Mesenteric fat pad (tissue), 1 donor: ENCODE results near the gene SPN. TPM values are rescaled to one million over a fixed set of nuclear protein-coding genes. Genes with fewer than 3 reads are reported as not detected.
"Not testable (repeated sequence)": the region's sequence is repeated elsewhere in the genome, so short reads cannot be mapped to it uniquely, and the experiment has no call there.

Experiments
- DNase-seq: peaks from one replicate; pipeline ENCODE4 v3.0.0-alpha.2; 2020; ENCODE audit warnings: low spot score
- total RNA-seq: library from RNA; stranded (reverse); fragmentation: NEBNext Ultra II Directional; extraction: Animal tissue kit (Norgen Biotek cat#: 25700); gene quantifications from one replicate; pipeline ENCODE4 v1.2.1, GENCODE V29; 2021
- donor health status: DM: yes; HTN: yes; CAD: no.

SPN gene
- total RNA-seq, 1 donor from 2014 or later: 2.9 TPM

- no peak for DNase-seq
Observed at GRCh38 chr16:29645694-29646187, 17.3 kb upstream of the SPN start.

GRCh38 chr16:29646947-29647346 is 16.1 kb upstream of the SPN start:
- DNase-seq: no peak

DNA sequence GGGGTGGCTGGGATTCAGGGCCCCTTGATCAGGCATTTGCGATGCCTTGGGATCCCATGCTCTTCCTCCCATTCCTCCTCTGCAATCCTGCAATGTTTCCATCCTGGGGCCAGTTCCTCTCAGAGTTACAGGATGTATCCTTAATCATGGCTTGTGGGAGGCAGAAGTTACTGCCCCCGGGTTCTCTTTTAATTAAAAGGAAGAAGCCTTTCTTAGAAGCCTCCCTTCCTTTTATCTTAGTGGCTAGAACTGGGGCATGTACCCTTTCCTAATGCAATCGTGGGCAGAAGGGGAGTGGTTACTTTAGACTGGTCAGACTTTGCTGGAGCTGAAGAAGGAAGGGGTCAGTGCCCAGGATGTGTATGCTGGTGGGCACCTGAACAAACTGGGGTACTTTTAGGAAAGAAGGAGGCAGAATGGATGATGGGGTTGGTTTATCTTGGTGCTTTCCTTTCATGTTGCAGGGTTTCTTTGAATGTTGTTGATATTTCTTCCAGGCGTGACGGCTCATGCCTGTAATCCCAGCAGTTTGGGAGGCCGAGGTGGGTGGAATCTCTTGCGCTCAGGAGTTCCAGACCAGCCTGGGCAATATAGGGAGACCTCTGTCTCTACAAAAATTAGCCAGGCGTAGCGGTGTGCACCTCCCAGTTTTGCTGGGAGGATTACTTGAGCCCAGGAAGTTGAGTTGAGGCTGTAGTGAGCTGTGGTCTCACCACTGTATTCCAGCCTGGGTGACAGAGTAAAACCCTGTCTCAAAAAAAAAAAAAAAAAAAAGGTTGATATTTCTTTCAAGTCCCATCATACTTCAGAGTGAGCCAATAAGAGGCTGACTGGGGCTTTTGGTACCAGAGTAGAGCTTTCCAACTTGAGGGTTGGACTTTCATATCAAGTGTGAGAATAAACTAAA is 13.2 kb upstream of the SPN start:
- DNase-seq: no peak

- DNase-seq: no peak
Observed at GRCh38 chr16:29650771-29651170, 12.3 kb upstream of the SPN start.

DNA sequence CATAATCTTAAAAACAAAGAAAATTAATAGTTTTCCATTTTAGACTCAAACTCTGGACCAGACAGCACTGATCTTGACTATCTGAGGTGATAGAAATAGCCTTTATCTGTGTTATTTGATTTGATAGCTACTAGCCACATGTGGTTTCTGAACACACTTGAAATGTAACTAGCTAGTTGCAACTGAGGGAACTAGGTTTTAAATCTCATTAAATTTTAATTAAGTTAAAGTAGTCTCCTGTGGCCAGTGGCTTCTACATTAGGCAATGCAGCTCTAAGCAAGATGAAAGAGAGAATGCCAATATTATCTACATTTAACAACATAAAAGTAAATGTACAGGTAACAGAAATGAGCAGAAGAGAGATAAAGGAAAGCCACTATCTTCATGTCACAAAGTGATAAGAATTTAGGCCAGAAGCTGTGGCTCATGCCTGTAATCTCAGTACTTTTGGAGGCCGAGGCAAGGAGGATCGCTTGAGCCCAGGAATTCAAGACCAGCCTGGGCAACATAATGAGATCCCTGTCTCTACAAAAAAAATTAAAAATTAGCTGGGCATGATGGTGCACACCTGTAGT is 11.2 kb upstream of the SPN start:
- no peak for DNase-seq

GRCh38 chr16:29653471-29653870 is 9.6 kb upstream of the SPN start:
- DNase-seq: no peak

DNA sequence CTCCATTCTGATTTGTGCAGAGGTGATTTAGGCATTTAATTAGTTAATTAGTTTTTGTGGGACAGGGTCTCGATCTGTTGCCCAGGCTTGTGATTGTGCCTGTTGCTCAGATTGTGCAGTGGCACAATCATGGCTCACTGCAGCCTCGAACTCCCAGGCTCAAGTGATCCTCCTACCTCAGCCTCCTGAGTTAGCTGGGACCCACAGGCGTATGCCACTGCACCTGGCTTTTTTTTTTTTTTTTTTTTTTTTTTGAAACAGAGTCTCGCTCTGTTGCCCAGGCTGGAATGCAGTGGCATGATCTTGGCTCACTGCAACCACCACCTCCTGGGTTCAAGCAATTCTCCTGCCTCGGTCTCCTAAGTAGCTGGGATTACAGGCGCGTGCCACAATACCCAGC is 9.2 kb upstream of the SPN start:
- DNase-seq: not testable (repeated sequence)

DNA sequence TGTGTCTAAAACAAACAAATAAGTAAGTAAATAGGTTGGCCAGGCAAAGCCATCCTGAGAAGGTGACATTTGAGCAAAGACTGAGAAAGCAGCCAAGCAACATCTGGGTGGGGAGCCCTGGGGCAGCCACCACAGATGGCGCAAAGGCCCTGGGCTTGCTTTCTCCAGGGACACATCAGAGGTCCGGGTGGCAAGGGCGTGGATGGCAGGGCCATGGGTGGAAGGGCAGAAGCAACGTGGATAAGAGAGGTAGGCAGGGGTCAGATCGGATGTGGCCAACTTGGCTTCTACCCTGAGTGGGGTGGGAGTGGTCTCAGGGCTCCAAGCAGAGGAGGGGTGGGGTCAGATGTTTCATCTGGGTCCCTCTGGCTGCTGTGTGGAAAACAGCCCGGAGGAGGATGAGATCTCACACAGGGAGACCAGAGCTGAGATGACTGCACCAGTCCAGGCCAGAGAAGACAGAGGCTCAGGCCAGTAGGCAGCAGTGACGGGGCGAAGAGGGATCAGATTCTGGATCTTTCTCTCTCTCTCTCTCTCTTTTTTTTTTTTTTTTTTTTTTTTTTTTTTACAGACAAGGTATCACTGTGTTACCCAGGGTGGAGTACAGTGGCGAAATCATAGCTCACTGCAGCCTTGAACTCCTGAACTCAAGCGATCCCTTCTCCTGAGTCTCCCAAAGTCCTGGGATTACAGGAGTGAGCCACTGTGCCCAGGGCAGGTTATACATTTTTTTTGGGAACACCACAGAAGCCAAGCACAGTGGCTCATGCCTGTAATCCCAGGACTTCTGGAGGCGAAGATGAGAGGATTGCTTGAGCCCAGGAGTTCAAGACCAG is 6.1 kb upstream of the SPN start:
- DNase-seq: no peak

DNA sequence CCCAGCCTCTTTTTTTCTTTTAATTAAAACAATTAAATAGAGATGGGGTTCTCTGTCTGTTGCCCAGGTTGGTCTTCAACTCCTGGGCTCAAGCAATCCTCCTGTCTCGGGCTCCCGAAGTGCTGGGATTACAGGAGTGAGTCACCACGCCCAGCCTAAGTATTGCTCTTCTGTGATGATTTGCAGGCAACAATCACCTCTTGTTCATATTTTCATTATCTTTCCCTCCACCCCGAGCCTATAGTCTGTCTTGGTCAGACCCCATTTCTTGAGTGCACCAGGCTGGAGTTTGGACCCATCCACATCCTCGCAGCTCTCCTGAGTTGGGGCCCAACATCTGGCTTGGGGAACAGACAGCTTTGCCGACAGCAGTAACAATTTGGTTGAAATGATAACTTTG is 4.3 kb upstream of the SPN start:
- DNase-seq: no peak

DNA sequence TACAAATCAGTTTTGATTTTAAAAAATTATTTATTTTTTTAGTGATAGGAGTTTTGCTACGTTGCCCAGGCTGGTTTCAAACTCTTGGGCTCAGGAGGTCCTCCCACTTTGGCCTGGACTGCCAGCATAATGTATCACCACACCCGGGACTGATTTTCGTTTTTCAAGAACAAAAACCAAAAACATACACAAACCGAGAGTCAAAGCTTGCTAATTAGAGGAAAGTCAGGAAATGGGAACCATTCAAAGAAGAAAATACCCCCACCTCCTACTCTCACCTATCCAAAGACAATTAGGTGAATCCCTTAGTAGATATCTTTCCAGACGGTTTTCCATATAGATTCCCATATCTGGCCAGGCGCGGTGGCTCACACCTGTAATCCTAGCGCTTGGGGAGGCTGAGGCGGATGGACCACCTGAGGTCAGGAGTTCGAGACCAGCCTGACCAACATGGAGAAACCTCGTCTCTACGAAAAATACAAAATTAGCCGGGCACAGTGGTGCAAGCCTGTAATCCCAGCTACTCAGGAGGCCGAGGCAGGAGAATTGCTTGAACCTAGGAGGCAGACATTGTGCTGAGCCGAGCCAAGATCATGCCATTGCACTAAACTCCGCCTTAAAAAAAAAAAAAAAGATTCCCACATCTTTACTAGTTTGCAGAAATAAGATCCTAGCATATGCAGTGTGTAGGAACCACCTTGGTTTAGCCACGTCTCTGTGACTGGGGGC is 883 bp upstream of the SPN start:
- DNase-seq: no peak

- no peak for DNase-seq
Observed at GRCh38 chr16:29662729-29663015, 375 bp upstream of the SPN start.

- no peak for DNase-seq
Observed at GRCh38 chr16:29663807-29664090, 702 bp downstream of the SPN start.

- DNase-seq: no peak
Observed at GRCh38 chr16:29664091-29664921, 1.3 kb downstream of the SPN start.

- DNase-seq: no peak
Observed at GRCh38 chr16:29665294-29666077, 2.4 kb downstream of the SPN start.

GRCh38 chr16:29667322-29667610 is 4.2 kb downstream of the SPN start:
- not testable (repeated sequence) for DNase-seq

DNA sequence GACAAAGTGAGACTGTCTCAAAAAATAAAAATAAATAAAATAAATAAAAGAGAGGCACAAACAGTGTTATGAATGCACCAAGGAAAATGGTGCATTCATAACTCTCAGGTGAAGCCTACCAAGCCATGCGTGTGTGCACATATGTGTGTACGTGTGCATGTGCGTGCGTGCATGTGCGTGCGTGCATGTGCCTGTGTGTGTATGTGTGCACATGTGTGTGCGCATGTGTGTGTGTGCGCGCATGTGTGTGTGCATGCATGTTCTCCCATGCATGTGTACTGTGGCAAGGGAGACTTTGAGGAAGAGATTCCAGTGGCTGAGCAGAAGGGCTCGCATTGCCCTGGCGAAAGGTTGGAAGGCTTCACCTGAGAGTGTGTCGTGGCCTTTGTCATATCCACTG is 4.7 kb downstream of the SPN start:
- no peak for DNase-seq

- DNase-seq: no peak
Observed at GRCh38 chr16:29668267-29668666, 5.2 kb downstream of the SPN start.

GRCh38 chr16:29673501-29673900 is 10.5 kb downstream of the SPN start:
- DNase-seq: no peak

GRCh38 chr16:29674188-29674587 is 11.1 kb downstream of the SPN start:
- no peak for DNase-seq
